HG03066 (cell line): ENCODE results near the gene LRMDA.

Experiments used
- ATAC-seq: cut with Tn5 transposase; IDR thresholded peaks from one replicate; pipeline ENCODE4 v1.9.1; 2021; ENCODE audit warnings: low read depth; ENCODE audit not compliant: unreplicated experiment

Gene LRMDA

GRCh38 chr10:75565286-75566251 lies 134.1 kb downstream of the LRMDA start:
- no peak for ATAC-seq

- no peak for ATAC-seq
Measured at GRCh38 chr10:75568450-75569130, 137.2 kb downstream of the LRMDA start.

GRCh38 chr10:75569506-75569905 lies 138.1 kb downstream of the LRMDA start:
- ATAC-seq, result no peak

- ATAC-seq, result no peak
Measured at GRCh38 chr10:75572478-75572877, 141.1 kb downstream of the LRMDA start.

- no peak for ATAC-seq
Measured at GRCh38 chr10:75575940-75576339, 144.5 kb downstream of the LRMDA start.

- ATAC-seq, result no peak
Measured at GRCh38 chr10:75582102-75582501, 150.7 kb downstream of the LRMDA start.

GRCh38 chr10:75585294-75585693 lies 153.9 kb downstream of the LRMDA start:
- ATAC-seq, result no peak

GRCh38 chr10:75586814-75587213 lies 155.4 kb downstream of the LRMDA start:
- no peak for ATAC-seq

- ATAC-seq, result no peak
Measured at GRCh38 chr10:75588031-75588430, 156.6 kb downstream of the LRMDA start.

GRCh38 chr10:75589895-75590654 lies 158.7 kb downstream of the LRMDA start:
- no peak for ATAC-seq

- no peak for ATAC-seq
Measured at GRCh38 chr10:75592151-75592787, 160.8 kb downstream of the LRMDA start.

GRCh38 chr10:75592791-75593643 lies 161.6 kb downstream of the LRMDA start:
- no peak for ATAC-seq

GRCh38 chr10:75593692-75594556 lies 162.5 kb downstream of the LRMDA start:
- no peak for ATAC-seq

- ATAC-seq, result no peak
Measured at GRCh38 chr10:75596930-75597620, 165.7 kb downstream of the LRMDA start.

- ATAC-seq, result no peak
Measured at GRCh38 chr10:75597773-75598440, 166.5 kb downstream of the LRMDA start.

- no peak for ATAC-seq
Measured at GRCh38 chr10:75598998-75599397, 167.6 kb downstream of the LRMDA start.

- ATAC-seq, result no peak
Measured at GRCh38 chr10:75599875-75600648, 168.6 kb downstream of the LRMDA start.
